GM15510 (cell line): ENCODE measurements around the gene C5orf46.

Experiments used
- POLR2A ChIP-seq: IDR thresholded peaks from 3 replicates; pipeline ENCODE4 v1.6.1; 2011; ENCODE audit warnings: borderline replicate concordance; ENCODE audit not compliant: insufficient read length; ENCODE audit errors: extremely low read depth

C5orf46 gene

DNA sequence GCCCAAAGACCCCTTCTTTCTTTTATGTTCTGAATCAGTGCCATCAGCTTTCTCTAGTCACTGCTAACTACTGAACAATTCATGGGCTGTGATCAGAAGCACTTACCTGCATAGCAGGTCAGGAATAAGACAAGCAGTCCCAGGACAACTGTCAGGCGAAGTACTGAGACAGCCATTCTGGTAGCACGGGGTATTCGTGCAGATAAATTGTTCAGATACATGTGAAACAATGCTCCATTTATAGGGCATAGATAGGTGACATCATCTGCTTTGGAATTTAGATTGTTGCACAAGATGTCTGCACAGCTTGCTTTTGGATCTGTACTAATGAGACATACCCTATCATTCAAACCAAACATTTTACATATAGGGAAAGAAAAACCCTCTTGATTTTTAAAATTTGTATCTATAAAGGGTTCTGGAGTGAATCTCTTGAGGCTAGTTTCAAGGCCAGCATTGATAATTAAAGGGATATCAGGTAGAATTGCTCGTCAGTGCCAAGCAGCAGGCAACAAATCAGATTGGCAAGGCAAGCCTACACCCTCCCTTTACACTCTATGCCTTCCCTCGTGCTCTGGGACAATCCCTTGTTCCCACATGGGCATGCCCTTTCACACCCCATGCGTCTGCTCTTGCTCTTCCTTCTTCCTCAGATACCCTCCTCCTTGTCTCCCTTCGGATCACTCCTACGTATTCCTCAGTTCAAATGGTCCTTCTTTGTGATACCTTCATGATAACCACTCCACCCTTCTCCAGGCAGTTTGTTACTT, at the start of gene C5orf46:
TSS of gene C5orf46 (minus strand) at position 213 of the 770 bp plus-strand sequence. CDS start at position 176, 37 bp downstream.
- no peak for TF ChIP-seq POLR2A

DNA sequence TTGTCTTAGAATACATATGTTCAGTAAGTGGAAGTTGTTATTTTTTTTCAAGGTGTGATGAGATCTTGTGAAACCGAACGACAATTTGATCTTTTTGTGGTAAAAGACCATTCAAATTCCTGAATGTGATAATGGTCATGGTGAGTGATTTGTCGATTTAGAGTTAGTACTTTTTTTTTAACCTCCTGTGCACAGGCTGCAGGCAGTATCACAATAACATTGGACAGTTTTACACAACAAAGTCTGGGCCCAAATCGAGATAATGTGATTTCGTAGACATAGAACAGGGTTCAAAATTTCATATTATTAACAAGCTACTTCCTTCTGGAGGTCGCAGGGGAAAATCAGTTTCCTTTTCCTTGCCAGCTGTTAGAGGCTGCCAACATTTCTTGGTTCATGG, 48.6 kb upstream of the C5orf46 start:
- no peak for TF ChIP-seq POLR2A

GRCh38 chr5:147949711-147950573, 43.6 kb upstream of the C5orf46 start:
- no peak for TF ChIP-seq POLR2A

- no peak for TF ChIP-seq POLR2A
Measured at GRCh38 chr5:147939431-147940114, 33.2 kb upstream of the C5orf46 start.

GRCh38 chr5:147935032-147935431, 28.7 kb upstream of the C5orf46 start:
- no peak for TF ChIP-seq POLR2A

GRCh38 chr5:147930769-147931168, 24.4 kb upstream of the C5orf46 start:
- no peak for TF ChIP-seq POLR2A

DNA sequence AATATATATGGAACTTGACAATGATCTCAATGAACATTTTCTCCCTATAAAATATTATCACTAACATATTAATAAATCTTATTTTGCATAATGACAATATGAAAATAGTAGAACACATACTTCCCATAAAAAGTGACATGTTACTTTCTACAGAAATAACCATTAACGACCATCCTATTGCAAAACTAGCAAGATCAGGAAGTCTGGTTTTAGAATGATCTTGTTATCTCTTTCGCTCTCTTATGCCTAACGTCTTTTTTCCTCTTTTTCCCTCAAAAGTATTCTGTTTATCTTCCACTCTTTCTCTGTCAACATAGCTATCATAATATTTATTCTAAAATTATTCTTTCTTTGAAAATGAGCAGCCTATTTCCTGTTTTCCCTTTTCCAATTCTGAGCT, 21.6 kb upstream of the C5orf46 start:
- TF ChIP-seq POLR2A = no peak

DNA sequence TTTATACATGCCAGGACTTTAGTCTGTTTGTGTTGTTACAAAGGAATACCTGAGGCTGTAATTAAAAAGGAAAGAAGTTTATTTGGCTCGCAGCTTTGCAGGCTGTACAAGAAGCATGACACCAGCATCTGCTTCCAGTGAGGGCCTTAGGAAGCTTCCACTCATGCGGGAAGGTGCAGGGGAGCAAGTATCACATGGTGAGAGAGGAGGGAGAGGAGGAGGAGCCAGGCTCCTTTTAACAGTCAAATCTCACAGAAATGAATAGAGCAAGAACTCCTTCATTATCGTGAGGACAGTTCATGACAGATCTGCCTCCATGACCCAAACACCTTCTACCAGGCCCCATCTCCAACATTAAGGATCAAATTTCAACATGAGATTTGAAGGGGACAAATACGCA, 18.7 kb upstream of the C5orf46 start:
- no peak for TF ChIP-seq POLR2A

- TF ChIP-seq POLR2A = no peak
Measured at GRCh38 chr5:147921136-147921535, 14.8 kb upstream of the C5orf46 start.

DNA sequence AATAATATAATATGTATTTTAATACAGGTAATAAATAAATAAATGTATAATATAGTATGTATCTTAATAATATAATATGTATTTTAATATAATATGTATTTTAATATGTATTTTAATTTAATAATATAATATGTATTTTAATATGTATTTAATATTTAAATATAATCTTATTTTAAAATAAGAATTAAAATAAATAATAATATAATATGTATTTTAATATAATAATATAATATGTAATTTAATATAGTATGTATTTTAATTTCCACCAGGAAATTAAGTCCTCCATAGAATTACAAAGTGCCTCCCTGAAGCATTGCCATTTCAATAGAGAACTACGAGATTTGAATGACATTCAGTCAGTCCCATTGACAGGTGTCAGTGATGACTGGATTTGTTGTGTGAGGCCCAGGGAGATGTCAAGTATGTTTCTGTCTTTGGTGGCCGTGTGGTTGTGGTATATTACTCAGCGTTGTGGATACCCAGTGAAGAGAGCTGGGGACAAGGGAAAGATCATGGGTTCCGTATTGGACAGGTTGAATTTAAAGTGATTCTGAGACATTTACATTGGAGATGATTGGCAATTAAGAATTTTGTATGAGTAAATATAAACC, 14.2 kb upstream of the C5orf46 start:
- no peak for TF ChIP-seq POLR2A

DNA sequence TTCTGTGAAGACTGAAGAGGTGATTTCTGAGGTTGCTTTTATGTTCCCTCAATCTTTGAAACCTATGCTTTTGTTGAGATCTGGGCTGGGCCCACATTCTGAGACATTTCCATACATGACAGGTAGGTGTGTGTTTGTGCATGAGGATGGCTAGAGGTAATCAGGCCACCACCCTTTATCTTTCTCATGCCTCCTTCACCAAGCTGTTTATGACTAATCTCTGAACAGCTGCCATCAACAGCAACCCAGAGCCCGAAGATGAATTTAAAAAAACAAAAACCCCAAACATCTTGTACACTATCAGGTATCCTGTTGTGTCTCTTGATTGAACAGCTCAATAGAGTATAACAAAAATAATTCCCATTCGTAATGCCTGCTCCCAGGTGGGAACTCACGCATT, 12.6 kb upstream of the C5orf46 start:
- no peak for TF ChIP-seq POLR2A

GRCh38 chr5:147918101-147918685, 11.9 kb upstream of the C5orf46 start:
- TF ChIP-seq POLR2A = no peak

DNA sequence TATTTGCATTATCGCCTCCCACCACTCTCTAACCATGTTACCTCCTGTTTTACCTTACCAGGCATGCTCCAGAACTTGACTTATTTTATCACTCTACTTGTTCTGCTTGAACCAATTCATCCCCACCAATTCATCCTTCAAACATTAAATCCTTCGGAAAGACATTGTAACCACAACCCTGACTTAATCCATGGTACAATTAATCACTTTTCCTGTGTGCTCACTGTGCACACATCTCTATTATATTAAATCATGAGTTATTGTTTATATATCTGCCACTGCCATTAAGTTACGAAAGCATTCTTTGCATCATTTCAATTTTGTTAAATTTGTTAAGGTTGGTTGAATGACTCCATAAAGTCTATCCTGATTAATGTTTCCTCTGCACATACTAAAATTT, 7.4 kb upstream of the C5orf46 start:
- no peak for TF ChIP-seq POLR2A

- no peak for TF ChIP-seq POLR2A
Measured at GRCh38 chr5:147912011-147912410, 5.7 kb upstream of the C5orf46 start.
